Aorta (tissue), 5 donors: ENCODE data around the gene RAD51C. TPM values are rescaled to one million over a fixed set of nuclear protein-coding genes. Genes with fewer than 3 reads are reported as not detected.
A peak's percentile ranks its signal among the peaks of the same experiment; 100 is the strongest.
"Not testable (repeated sequence)": the region's sequence is repeated elsewhere in the genome, so short reads cannot be mapped to it uniquely, and the experiment has no call there.

Experiments
- ATAC-seq: fragments of 200-7000 bp; cut with Tn5 transposase; one replicate; pipeline ENCODE4 v1.9.1; 2022; ENCODE audit warnings: moderate library complexity; ENCODE audit not compliant: low FRiP score
- DNase-seq, 2 donors: peaks; one replicate each; pipeline ENCODE4 v3.0.0-alpha.2; 2020
- H3K27ac ChIP-seq, 2 donors: one replicate each; pipeline ENCODE4 v1.5.1; 2013; ENCODE audit warnings: low read length in 2 of 2, mild to moderate bottlenecking in 2 of 2, moderate library complexity in 2 of 2, control low read depth in 1 of 2, inconsistent platforms in 1 of 2, low read depth in 1 of 2
- H3K27me3 ChIP-seq, 2 donors: one replicate each; pipeline ENCODE4 v1.6.1; 2013; ENCODE audit warnings: control low read depth in 1 of 2, low read length in 1 of 2, mild to moderate bottlenecking in 1 of 2, moderate library complexity in 1 of 2; ENCODE audit not compliant: insufficient read depth in 2 of 2, control insufficient read depth in 1 of 2
- H3K36me3 ChIP-seq, 2 donors: one replicate each; pipeline ENCODE4 v1.6.1; 2013; ENCODE audit warnings: control low read depth in 1 of 2, low read length in 1 of 2, mild to moderate bottlenecking in 1 of 2; ENCODE audit not compliant: insufficient read depth in 2 of 2, control insufficient read depth in 1 of 2
- H3K4me1 ChIP-seq, 2 donors: one replicate each; pipeline ENCODE4 v1.6.1; 2013; ENCODE audit warnings: low read length in 2 of 2, control low read depth in 1 of 2, mild to moderate bottlenecking in 1 of 2, moderate library complexity in 1 of 2; ENCODE audit not compliant: insufficient read depth in 2 of 2, control insufficient read depth in 1 of 2
- H3K4me3 ChIP-seq, 2 donors: one replicate each; pipeline ENCODE4 v1.5.1; 2013; ENCODE audit warnings: low read length in 2 of 2, control low read depth in 1 of 2, mild to moderate bottlenecking in 1 of 2
- H3K9me3 ChIP-seq: one replicate; pipeline ENCODE4 v1.6.1; 2013; ENCODE audit warnings: mild to moderate bottlenecking, low read length; ENCODE audit not compliant: control insufficient read depth
- WGBS, 2 donors: extraction: QIAGEN DNeasy Blood & Tissue Kit; methylation state at CpG; one replicate each; pipeline ENCODE4 v1.1.7; 2013; 5-methylcytosine and 5-hydroxymethylcytosine counted together
- intact Hi-C, 2 donors: fragments of 100-400 bp; cut with DNase I; formaldehyde crosslinking; loops; one replicate each; pipeline versions ENCODE4 v1.14.2 to v1.15.0; 2022
- polyA plus RNA-seq, 2 donors: library from polyadenylated mRNA; stranded (reverse); fragments of 200-250 nt; gene quantifications; one replicate each; pipeline ENCODE4 v1.2.3, GENCODE V29; 2013
- total RNA-seq, 2 donors: library from RNA; stranded (reverse); fragmentation: NEBNext Ultra II Directional; extraction: Animal tissue kit (Norgen Biotek cat#: 25700); gene quantifications; one replicate each; pipeline ENCODE4 v1.2.1, GENCODE V29; 2021
- donor health status: healthy with polysubstance abuse.
- donor health status: Bipolar disorder and iron deficiency.
- donor health status: DM: no; HTN: no; CAD: no.
- donor health status: DM: no; HTN: no; CAD: no.
- donor health status: DM: yes; HTN: yes; CAD: no.

RAD51C gene
- total and polyA plus RNA-seq, 4 donors: 20.0 to 37.6 (median 23.0) TPM

- H3K36me3 ChIP-seq, ATAC-seq, intact Hi-C loops, H3K4me1 ChIP-seq, H3K9me3 ChIP-seq, H3K27ac ChIP-seq, H3K4me3 ChIP-seq, H3K27me3 ChIP-seq, DNase-seq: not testable (repeated sequence)
- WGBS, 2 donors: 84 to 86% methylated on average over 5 of the region's 5 CpGs
Measured at GRCh38 chr17:58678287-58678686, 14.1 kb upstream of the RAD51C start.

- intact Hi-C loops: no loop called here
- no peaks in the 10 kb centered on the region for H3K9me3 ChIP-seq
- no peak overlapping the region for H3K4me3 ChIP-seq
- DNase-seq (no peak), ATAC-seq (no peak)
- no peak overlapping the region for H3K27ac ChIP-seq
- H3K27me3 ChIP-seq: peaks cover 0 to 4% of the 10 kb centered on the region in 2 donors
- WGBS, 2 donors: 34 to 41% methylated on average over 12 of the region's 12 CpGs
- H3K4me1 ChIP-seq: no peaks in the 10 kb centered on the region
- H3K36me3 ChIP-seq: no peaks in the 10 kb centered on the region
Measured at GRCh38 chr17:58679263-58680037, 13.0 kb upstream of the RAD51C start.

DNA sequence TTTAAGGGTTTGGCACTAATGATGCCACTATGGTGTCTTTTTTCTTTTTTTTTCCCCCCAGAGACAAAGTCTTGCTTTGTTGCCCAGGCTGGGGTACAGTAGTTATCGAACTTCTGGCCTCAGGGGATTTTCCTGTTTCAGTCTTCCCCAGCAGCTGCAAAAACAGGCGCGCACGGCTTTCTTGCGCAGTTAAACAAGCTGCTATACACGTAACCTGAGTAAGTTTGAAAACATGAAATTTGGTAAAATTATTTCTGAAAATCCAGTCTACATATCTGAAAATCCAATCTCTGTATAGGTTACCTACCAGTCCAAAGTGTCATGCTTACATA is 12.4 kb upstream of the RAD51C start:
- Histone ChIP-seq H3K4me1 (no peaks in the 10 kb centered on the region), H3K27ac (no peak overlapping the region), H3K4me3 (no peak overlapping the region), H3K27me3 (peaks cover 0 to 4% of the 10 kb centered on the region in 2 donors), H3K9me3 (no peaks in the 10 kb centered on the region), H3K36me3 (no peaks in the 10 kb centered on the region)
- intact Hi-C loops: no loop called here
- WGBS, 2 donors: 55 to 64% methylated on average over 6 of the region's 6 CpGs
- DNase-seq (no peak), ATAC-seq (no peak)

DNA sequence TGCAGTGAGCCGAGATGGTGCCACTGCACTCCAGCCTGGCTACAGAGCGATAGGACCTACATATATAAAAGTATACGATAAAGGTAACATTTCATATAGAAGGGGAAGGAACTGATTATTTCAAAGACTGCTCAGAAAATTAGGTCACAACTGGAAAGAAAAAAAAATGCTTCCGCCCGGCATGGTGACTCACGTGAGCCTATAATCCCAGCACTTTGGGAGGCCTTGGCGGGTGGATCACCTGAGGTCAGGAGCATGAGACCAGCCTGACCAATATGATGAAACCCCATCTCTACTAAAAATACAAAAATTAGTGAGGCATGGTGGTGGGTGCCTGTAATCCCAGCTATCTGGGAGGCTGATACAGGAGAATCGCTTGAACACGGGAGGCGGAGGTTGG is 8.4 kb upstream of the RAD51C start:
- H3K9me3 ChIP-seq: no peaks in the 10 kb centered on the region
- WGBS, 2 donors: 83 to 91% methylated on average over 10 of the region's 10 CpGs
- no peaks in the 10 kb centered on the region for H3K36me3 ChIP-seq
- H3K27me3 ChIP-seq: peaks cover 0 to 4% of the 10 kb centered on the region in 2 donors
- DNase-seq: no peak
- H3K4me3 ChIP-seq: no peak overlapping the region
- intact Hi-C loops: no loop called here
- no peak overlapping the region for H3K27ac ChIP-seq
- ATAC-seq: no peak
- H3K4me1 ChIP-seq: no peaks in the 10 kb centered on the region

GRCh38 chr17:58684462-58684861 is 7.9 kb upstream of the RAD51C start:
- intact Hi-C loops, H3K9me3 ChIP-seq, H3K4me3 ChIP-seq, DNase-seq, H3K27me3 ChIP-seq, H3K36me3 ChIP-seq, H3K4me1 ChIP-seq, H3K27ac ChIP-seq, ATAC-seq: not testable (repeated sequence)
- WGBS, 2 donors: 89 to 91% methylated on average over 6 of the region's 6 CpGs

GRCh38 chr17:58686980-58687379 is 5.4 kb upstream of the RAD51C start:
- intact Hi-C loops: no loop called here
- no peak overlapping the region for H3K27ac ChIP-seq
- 70% methylated on average over 4 of the region's 4 CpGs for WGBS, 2 donors
- no peaks in the 10 kb centered on the region for H3K4me1 ChIP-seq
- H3K9me3 ChIP-seq: no peaks in the 10 kb centered on the region
- no peak for ATAC-seq
- H3K36me3 ChIP-seq: no peaks in the 10 kb centered on the region
- no peak for DNase-seq
- no peak overlapping the region for H3K4me3 ChIP-seq
- H3K27me3 ChIP-seq: no peaks in the 10 kb centered on the region

GRCh38 chr17:58688521-58688920 is 3.9 kb upstream of the RAD51C start:
- no peak for DNase-seq
- no peak for ATAC-seq
- H3K27me3 ChIP-seq: no peaks in the 10 kb centered on the region
- H3K36me3 ChIP-seq: no peaks in the 10 kb centered on the region
- H3K4me1 ChIP-seq: no peaks in the 10 kb centered on the region
- intact Hi-C loops: no loop called here
- H3K4me3 ChIP-seq: no peak overlapping the region
- WGBS, 2 donors: 86 to 89% methylated on average over 2 of the region's 2 CpGs
- H3K9me3 ChIP-seq: no peaks in the 10 kb centered on the region
- no peak overlapping the region for H3K27ac ChIP-seq

DNA sequence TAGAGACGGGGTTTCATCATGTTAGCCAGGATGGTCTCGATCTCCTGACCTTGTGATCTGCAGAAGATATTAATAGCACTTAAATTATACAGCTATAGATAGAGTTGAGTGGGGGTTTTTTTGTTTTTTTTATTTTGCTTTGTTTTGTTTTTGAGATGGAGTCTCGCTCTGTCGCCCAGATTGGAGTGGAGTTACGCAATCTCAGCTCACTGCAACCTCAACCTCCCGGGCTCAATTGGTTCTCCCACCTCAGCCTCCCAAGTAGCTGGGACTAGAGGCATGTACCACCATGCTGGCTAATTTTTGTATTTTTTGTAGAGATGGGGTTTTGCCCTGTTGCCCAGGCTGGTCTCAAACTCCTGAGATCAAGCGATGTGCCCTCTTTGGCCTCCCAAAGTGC is 2.4 kb upstream of the RAD51C start:
- not testable (repeated sequence) for H3K9me3 ChIP-seq, H3K27me3 ChIP-seq, ATAC-seq, H3K4me3 ChIP-seq, DNase-seq, H3K4me1 ChIP-seq, H3K27ac ChIP-seq, H3K36me3 ChIP-seq
- 95 to 96% methylated on average over 7 of the region's 7 CpGs for whole genome bisulfite sequencing, 2 donors
- intact Hi-C loops: loop anchor here (5.0 to 10.0 kb wide), 4 partner anchors 58 to 175 kb away; partner anchors contain the start of gene MTMR4 (in 1 of the 2)

GRCh38 chr17:58691701-58692238 is 632 bp upstream of the RAD51C start, which contains the start of gene TEX14:
Gene TEX14 (minus strand): TSS chr17:58692045. CDS start chr17:58652001, 40,044 bp downstream.
- H3K36me3 ChIP-seq: no peaks in the 10 kb centered on the region
- peak within 1 kb of the TSS; percentile 36 to 73 for H3K4me3 ChIP-seq
- H3K27ac ChIP-seq: peak within 1 kb of the TSS; percentile 23 to 66
- WGBS, 2 donors: 87 to 94% methylated on average over 12 to 19 of the region's 19 CpGs
- no peaks in the 10 kb centered on the region for H3K27me3 ChIP-seq
- DNase-seq (no peak), ATAC-seq (no peak)
- H3K4me1 ChIP-seq: no peaks in the 10 kb centered on the region
- no peaks in the 10 kb centered on the region for H3K9me3 ChIP-seq
- intact Hi-C loops: loop anchor here (5.0 to 10.0 kb wide), 4 partner anchors 59 to 177 kb away; partner anchors contain the start of gene MTMR4 (in 1 of the 2)
